Measurements from ENCODE around the gene CHCHD6.

GRCh38 chr3:126684218-126684751 lies 19.8 kb upstream of the CHCHD6 start:
- no peak for TF ChIP-seq GATA2 (IDR thresholded peaks at IDR 0.05; ENCODE audit: low read depth, low read length)
- TF ChIP-seq GATA3 (IDR thresholded peaks at IDR 0.05; ENCODE audit: low read depth, low read length), result no peak
